GM12891 (cell line): ENCODE results near the gene NPY.

ENCODE experiments used
- POLR2A ChIP-seq: IDR thresholded peaks from 2 replicates; pipeline ENCODE4 v1.6.1; 2011; ENCODE audit warnings: low read depth, low read length, control low read depth
- POLR2AphosphoS5 ChIP-seq: IDR thresholded peaks from 2 replicates; pipeline ENCODE4 v1.6.1; 2011; ENCODE audit warnings: low read depth, low read length, control low read depth

GRCh38 chr7:24241206-24241605, 42.8 kb upstream of the NPY start:
- TF ChIP-seq POLR2A (no peak), POLR2AphosphoS5 (no peak)
